Heart left ventricle (tissue), 16 donors: ENCODE measurements around the gene RTN4RL2. TPM values are rescaled to one million over a fixed set of nuclear protein-coding genes. Genes with fewer than 3 reads are reported as not detected.

ENCODE experiments used
- ATAC-seq, 4 donors: fragments of 200-7000 bp; cut with Tn5 transposase; one replicate each; pipeline ENCODE4 v1.9.1; 2020 to 2022; ENCODE audit warnings: moderate library complexity in 4 of 4, mild to moderate bottlenecking in 3 of 4, moderate number of reproducible peaks in 1 of 4
- DNase-seq, 5 donors: peaks; one replicate each; pipeline ENCODE4 v3.0.0-alpha.2; 2020
- H3K27ac ChIP-seq, 12 donors: fragments of 200-600 bp; sonication (generic) in 4 of 12; one replicate each; pipeline versions ENCODE4 v1.5.0 to v1.8.0; 2016 to 2022; ENCODE audit warnings: mild to moderate bottlenecking in 2 of 12
- H3K27me3 ChIP-seq, 9 donors: fragments of 200-600 bp; sonication (generic) in 2 of 9; one replicate each; pipeline versions ENCODE4 v1.5.1 to v1.8.0; 2016 to 2022; ENCODE audit warnings: mild to moderate bottlenecking in 3 of 9
- H3K36me3 ChIP-seq, 9 donors: fragments of 200-600 bp; sonication (generic) in 2 of 9; one replicate each; pipeline versions ENCODE4 v1.5.0 to v1.8.0; 2018 to 2022; ENCODE audit warnings: mild to moderate bottlenecking in 2 of 9
- H3K4me1 ChIP-seq, 12 donors: fragments of 200-600 bp; sonication (generic) in 4 of 12; one replicate each; pipeline versions ENCODE4 v1.5.0 to v1.8.0; 2016 to 2022; ENCODE audit warnings: mild to moderate bottlenecking in 3 of 12
- H3K4me3 ChIP-seq, 12 donors: fragments of 200-600 bp; sonication (generic) in 4 of 12; one replicate each; pipeline versions ENCODE4 v1.5.0 to v1.8.0; 2017 to 2022; ENCODE audit warnings: mild to moderate bottlenecking in 9 of 12, moderate library complexity in 4 of 12
- H3K9me3 ChIP-seq, 12 donors: fragments of 200-600 bp; sonication (generic) in 4 of 12; one replicate each; pipeline versions ENCODE4 v1.5.0 to v1.8.0; 2016 to 2022; ENCODE audit warnings: mild to moderate bottlenecking in 1 of 12
- CTCF ChIP-seq, 12 donors: fragments of 200-600 bp; sonication (generic) in 4 of 12; IDR thresholded peaks; one replicate each; pipeline versions ENCODE4 v1.5.0 to v1.8.0; 2018 to 2022; ENCODE audit warnings: antibody characterized with exemption in 12 of 12, mild to moderate bottlenecking in 5 of 12
- POLR2A ChIP-seq, 2 donors: fragments of 450-650 bp; IDR thresholded peaks; one replicate each; pipeline ENCODE4 v1.6.1; 2017; ENCODE audit warnings: antibody characterized with exemption in 2 of 2, mild to moderate bottlenecking in 2 of 2, moderate library complexity in 2 of 2
- WGBS, 4 donors: extraction: QIAGEN DNeasy Blood & Tissue Kit in 2 of 4; methylation state at CpG; one replicate each; pipeline versions ENCODE4 v1.1.5 to v1.1.7; 2013 to 2018; 5-methylcytosine and 5-hydroxymethylcytosine counted together
- intact Hi-C, 10 donors: fragments of 100-400 bp; cut with DNase I; formaldehyde crosslinking; loops; one replicate each; pipeline versions ENCODE4 v1.11.1 to v1.14.2; 2022
- polyA plus RNA-seq, 2 donors: library from polyadenylated mRNA; stranded (reverse); fragments of 200-250 nt; gene quantifications; one replicate each; pipeline ENCODE4 v1.2.3, GENCODE V29; 2013
- total RNA-seq, 9 donors: library from RNA; depleted of rRNA in 2 of 9; stranded (reverse); fragments of >200 nt in 2 of 9; fragmentation: NEBNext Ultra II Directional in 3 of 9; extraction: Animal tissue kit (Norgen Biotek cat#: 25700) in 3 of 9; gene quantifications; one replicate each; pipeline versions ENCODE4 v1.1.0 to v1.2.4, GENCODE V29; 2016 to 2023
- donor health status: ischemic (EF 13 %, LVEDD 7.1; RV severe dilation, severe dysfunction).
- donor health status: healthy with polysubstance abuse.
- donor health status: DM: no; HTN: yes; CAD: no.
- donor health status: DM: no; HTN: no; CAD: no.
- donor health status: ischemic (EF 25% LVEDD 6.9; RV normal size, moderate dysfunction).
- donor health status: ischemic (EF 25% LVEDD 5.7; RV mildly dilated, moderate dysfunction).
- donor health status: healthy.
- donor health status: DM: yes; HTN: yes; CAD: no.
- donor health status: ischemic (EF 35%, LVEDD 5.7; RV mildly dilated, moderate dysfunction).
- donor health status: nonischemic (EF 11% LVEDD 7.7; RV severe dilation, severe dysfunction).
- donor health status: DM: yes; HTN: yes; CAD: no.
- donor health status: PGD.
- donor health status: ischemic (EF 29% LVEDD 5.4; RV normal size, mild dysfunction).
- donor health status: nonischemic (EF 23%, LVEDD 6.1; RV moderate dilation, normal function).

RTN4RL2 gene
- total and polyA plus RNA-seq, 11 donors, result 0.58 to 2.1 (median 1.1) TPM

- H3K36me3 ChIP-seq, result peaks cover 2 to 100% (median 92%) of the 10 kb centered on the region in 9 donors
- H3K27ac ChIP-seq, result no peak overlapping the region
- TF ChIP-seq CTCF (IDR thresholded peaks at IDR 0.05) (no peak), POLR2A (IDR thresholded peaks at IDR 0.05) (no peak)
- no peaks in the 10 kb centered on the region for H3K9me3 ChIP-seq
- ATAC-seq (no peak), DNase-seq (no peak)
- WGBS, 4 donors, result 73 to 83% (median 73%) methylated on average over 4 of the region's 4 CpGs
- H3K27me3 ChIP-seq, result no peaks in the 10 kb centered on the region
- intact Hi-C loops, result no loop called here
- no peak overlapping the region for H3K4me3 ChIP-seq
- peaks cover 0 to 22% (median 7%) of the 10 kb centered on the region in 12 donors for H3K4me1 ChIP-seq
Measured at GRCh38 chr11:57417056-57417455, 43.3 kb upstream of the RTN4RL2 start.

GRCh38 chr11:57418131-57418530 lies 42.2 kb upstream of the RTN4RL2 start:
- intact Hi-C loops, result no loop called here
- Histone ChIP-seq H3K27me3 (no peaks in the 10 kb centered on the region), H3K27ac (no peak overlapping the region), H3K4me1 (peaks cover 0 to 27% (median 5%) of the 10 kb centered on the region in 12 donors), H3K36me3 (peaks cover 2 to 100% (median 90%) of the 10 kb centered on the region in 9 donors), H3K9me3 (no peaks in the 10 kb centered on the region), H3K4me3 (no peak overlapping the region)
- ATAC-seq, result no peak
- TF ChIP-seq POLR2A (IDR thresholded peaks at IDR 0.05), result no peak
- DNase-seq, result no peak

GRCh38 chr11:57419146-57419545 lies 41.2 kb upstream of the RTN4RL2 start:
- no peak for DNase-seq
- peaks cover 2 to 100% (median 80%) of the 10 kb centered on the region in 9 donors for H3K36me3 ChIP-seq
- intact Hi-C loops, result no loop called here

DNA sequence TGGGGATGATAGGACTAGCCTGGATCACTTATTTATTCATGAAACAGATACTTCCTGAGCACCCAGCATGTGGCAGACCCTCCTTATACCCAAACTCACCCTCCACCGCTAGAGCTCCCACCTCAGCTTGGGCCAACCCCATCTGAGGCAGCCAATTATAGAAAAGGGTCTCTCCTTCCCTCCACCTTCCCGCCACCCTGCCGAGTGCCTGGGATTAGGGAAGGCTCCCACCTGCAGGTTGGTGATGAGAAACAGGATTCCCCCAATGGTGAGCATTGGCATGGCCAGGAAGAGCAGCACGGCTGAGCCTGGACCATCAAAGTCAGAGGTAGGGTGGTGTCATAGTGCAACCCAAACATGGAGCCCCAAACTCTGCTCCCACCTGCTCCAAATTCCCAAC lies 39.3 kb upstream of the RTN4RL2 start:
- DNase-seq (peak in 1 of 5 donors; percentile 10), ATAC-seq (no peak)
- H3K4me1 ChIP-seq, result peaks cover 6 to 57% (median 28%) of the 10 kb centered on the region in 12 donors
- peaks cover 2 to 83% (median 61%) of the 10 kb centered on the region in 9 donors for H3K36me3 ChIP-seq
- TF ChIP-seq POLR2A (IDR thresholded peaks at IDR 0.05), result no peak
- TF ChIP-seq CTCF (IDR thresholded peaks at IDR 0.05), result no peak
- no peaks in the 10 kb centered on the region for H3K9me3 ChIP-seq
- intact Hi-C loops, result no loop called here
- H3K4me3 ChIP-seq, result no peak overlapping the region
- 92 to 98% (median 94%) methylated on average over 4 of the region's 4 CpGs for WGBS, 4 donors
- no peaks in the 10 kb centered on the region for H3K27me3 ChIP-seq
- no peak overlapping the region for H3K27ac ChIP-seq

More at GRCh38 chr11:57419146-57419545, 41.2 kb upstream of the RTN4RL2 start:
- Histone ChIP-seq H3K4me1 (peaks cover 0 to 37% (median 9%) of the 10 kb centered on the region in 12 donors), H3K27me3 (no peaks in the 10 kb centered on the region), H3K4me3 (no peak overlapping the region), H3K9me3 (no peaks in the 10 kb centered on the region), H3K27ac (no peak overlapping the region)
- 84 to 89% (median 87%) methylated on average over 3 of the region's 3 CpGs for WGBS, 4 donors
- no peak for ATAC-seq
- TF ChIP-seq CTCF (IDR thresholded peaks at IDR 0.05) (no peak), POLR2A (IDR thresholded peaks at IDR 0.05) (no peak)

- ATAC-seq, result no peak
- H3K27me3 ChIP-seq, result no peaks in the 10 kb centered on the region
- no peak overlapping the region for H3K4me3 ChIP-seq
- no peak for TF ChIP-seq CTCF (IDR thresholded peaks at IDR 0.05)
- no peak for TF ChIP-seq POLR2A (IDR thresholded peaks at IDR 0.05)
- no peaks in the 10 kb centered on the region for H3K9me3 ChIP-seq
- no peak for DNase-seq
- H3K27ac ChIP-seq, result peak overlapping the region in 1 of 12 donors; percentile 22
- peaks cover 0 to 76% (median 54%) of the 10 kb centered on the region in 9 donors for H3K36me3 ChIP-seq
- intact Hi-C loops, result no loop called here
- peaks cover 6 to 59% (median 36%) of the 10 kb centered on the region in 12 donors for H3K4me1 ChIP-seq
Measured at GRCh38 chr11:57421805-57422204, 38.5 kb upstream of the RTN4RL2 start.
